GM12892 (cell line): ENCODE results near the gene F8.

Experiments
- POLR2A ChIP-seq: IDR thresholded peaks from 2 replicates; pipeline ENCODE4 v1.6.1; 2011; ENCODE audit warnings: low read depth, low read length, control low read depth
- POLR2AphosphoS5 ChIP-seq: IDR thresholded peaks from 2 replicates; pipeline ENCODE4 v1.6.1; 2011; ENCODE audit warnings: low read depth, low read length, control low read depth

GRCh38 chrX:154812341-154813101 lies 210.0 kb downstream of the F8 start:
- TF ChIP-seq POLR2AphosphoS5: no peak
- TF ChIP-seq POLR2A: no peak
